CD4-positive, alpha-beta T cell (primary cell): ENCODE results near the gene MTX1. TPM values are rescaled to one million over a fixed set of nuclear protein-coding genes. Genes with fewer than 3 reads are reported as not detected.
A peak's percentile ranks its signal among the peaks of the same experiment; 100 is the strongest.
"Not testable (repeated sequence)": the region's sequence is repeated elsewhere in the genome, so short reads cannot be mapped to it uniquely, and the experiment has no call there.

Experiments
- ATAC-seq: fragments of 200-7000 bp; cut with Tn5 transposase; one replicate; pipeline ENCODE4 v1.10.0; 2022; ENCODE audit warnings: mild to moderate bottlenecking; ENCODE audit not compliant: poor library complexity
- CTCF ChIA-PET: fragments of 350-600 bp; sonication (Branson Sonifier 250); formaldehyde crosslinking; loops from one replicate; lab custom pipeline; 2021; ENCODE audit warnings: antibody characterized with exemption, inconsistent platforms; lab: Charles Lee
- POLR2A ChIA-PET: fragments of 350-600 bp; sonication (Branson Sonifier 250); formaldehyde crosslinking; loops from one replicate; lab custom pipeline; 2021; ENCODE audit warnings: antibody characterized with exemption, inconsistent platforms; lab: Charles Lee
- DNase-seq, 14 experiments: peaks; one replicate each; pipeline ENCODE4 v3.0.0-alpha.2; 2013 to 2020; ENCODE audit warnings: mixed read lengths in 2 of 14
- H3K27ac ChIP-seq, 2 donors: one replicate each; pipeline versions ENCODE4 v1.5.1 to v1.7.0; 2013; ENCODE audit warnings: low read length in 2 of 2, low read depth in 1 of 2, mild to moderate bottlenecking in 1 of 2
- H3K27me3 ChIP-seq, 2 experiments: 1 replicate in 1 of 2; 2 replicates in 1 of 2; pipeline versions ENCODE4 v1.6.1 to v1.7.0; 2013; ENCODE audit warnings: low read length in 2 of 2, control low read depth in 1 of 2, mild to moderate bottlenecking in 1 of 2, moderate library complexity in 1 of 2; ENCODE audit not compliant: insufficient read depth in 2 of 2, control insufficient read depth in 1 of 2
- H3K36me3 ChIP-seq: one replicate; pipeline ENCODE4 v1.6.1; 2013; ENCODE audit warnings: low read length, control low read depth; ENCODE audit not compliant: insufficient read depth
- H3K4me1 ChIP-seq: one replicate; pipeline ENCODE4 v1.6.1; 2013; ENCODE audit warnings: low read length, control low read depth; ENCODE audit not compliant: insufficient read depth
- H3K4me3 ChIP-seq: one replicate; pipeline ENCODE4 v1.5.1; 2013; ENCODE audit warnings: mild to moderate bottlenecking, low read length, moderate library complexity
- H3K9me3 ChIP-seq, 2 experiments: 1 replicate in 1 of 2; 2 replicates in 1 of 2; pipeline versions ENCODE4 v1.6.1 to v1.7.0; 2013; ENCODE audit warnings: low read length in 2 of 2, mild to moderate bottlenecking in 2 of 2, control low read depth in 1 of 2, moderate library complexity in 1 of 2; ENCODE audit not compliant: control insufficient read depth in 1 of 2, insufficient read depth in 1 of 2
- H3K27ac Mint-ChIP-seq: one replicate; pipeline ENCODE4 v1.8.0; 2020; ENCODE audit warnings: mixed read lengths
- H3K27me3 Mint-ChIP-seq: one replicate; pipeline ENCODE4 v1.8.0; 2021; ENCODE audit warnings: mixed read lengths
- H3K36me3 Mint-ChIP-seq: one replicate; pipeline ENCODE4 v1.8.0; 2021; ENCODE audit warnings: low read depth, mixed read lengths
- H3K4me1 Mint-ChIP-seq: one replicate; pipeline ENCODE4 v1.8.0; 2021; ENCODE audit warnings: low read depth, mixed read lengths
- H3K4me3 Mint-ChIP-seq: one replicate; pipeline ENCODE4 v1.8.0; 2020; ENCODE audit warnings: mild to moderate bottlenecking, mixed read lengths
- H3K9me3 Mint-ChIP-seq: one replicate; pipeline ENCODE4 v1.8.0; 2020; ENCODE audit warnings: mixed read lengths
- CTCF ChIP-seq: fragments of 200-600 bp; IDR thresholded peaks from one replicate; pipeline ENCODE4 v1.8.0; 2022; ENCODE audit warnings: antibody characterized with exemption, mild to moderate bottlenecking
- intact Hi-C, 2 experiments: fragments of 100-400 bp; cut with DNase I in 1 of 2; cut with micrococcal nuclease in 1 of 2; formaldehyde crosslinking; loops; one replicate each; pipeline versions ENCODE4 v1.15.1 to v1.9.0; 2023 to 2025; cut with DNase I, micrococcal nuclease
- total RNA-seq, 174 experiments: library from RNA in 2 of 174; stranded (reverse) in 2 of 174; gene quantifications; one replicate each; pipeline ENCODE4 v1.2.3 and lab custom pipeline; 2021 to 2026

The MTX1 gene
- total RNA-seq, 2 experiments from 2014 or later, result 19.9 to 20.7 TPM

- H3K4me1 Mint-ChIP-seq, result peaks cover 18% of the 10 kb centered on the region
- H3K4me3 Mint-ChIP-seq, intact Hi-C loops, POLR2A ChIA-PET, H3K27ac Mint-ChIP-seq, H3K27ac ChIP-seq, ATAC-seq, H3K27me3 Mint-ChIP-seq, DNase-seq, H3K9me3 Mint-ChIP-seq, H3K27me3 ChIP-seq, H3K9me3 ChIP-seq, H3K4me3 ChIP-seq: not testable (repeated sequence)
- Histone ChIP-seq H3K4me1 (peaks cover 24% of the 10 kb centered on the region), H3K36me3 (peaks cover 16% of the 10 kb centered on the region)
- peaks cover 19% of the 10 kb centered on the region for H3K36me3 Mint-ChIP-seq
- CTCF ChIA-PET, result interaction anchor here (0.7 kb wide), 1 partner anchor 38 kb away, joined by 3 read pairs; no protein-coding TSS in a partner anchor
Measured at GRCh38 chr1:155232001-155232978, 23.8 kb downstream of the MTX1 start.

DNA sequence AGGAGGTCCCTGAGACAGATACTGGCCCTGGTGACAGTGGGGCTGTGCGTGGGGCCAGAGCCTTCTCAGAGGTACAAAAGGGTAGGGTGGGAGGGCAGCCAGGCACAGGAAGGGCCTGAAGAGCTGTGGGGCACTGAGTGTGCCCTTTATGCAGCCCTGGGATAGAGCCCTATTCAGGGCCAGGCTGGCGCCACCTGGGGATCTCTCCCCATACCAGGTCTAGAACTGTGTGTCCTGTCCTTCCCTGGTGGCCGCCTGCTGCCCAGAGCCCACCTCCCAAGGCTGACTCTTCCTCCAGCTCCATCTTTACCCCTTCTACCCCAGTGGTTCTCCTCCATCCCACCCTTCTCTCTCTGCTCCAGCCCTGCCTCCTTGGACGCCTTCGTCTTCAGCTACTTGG lies 25.0 kb downstream of the MTX1 start:
- H3K9me3 Mint-ChIP-seq, intact Hi-C loops, H3K4me1 Mint-ChIP-seq, H3K27ac Mint-ChIP-seq, H3K27ac ChIP-seq, DNase-seq, H3K9me3 ChIP-seq, ATAC-seq, POLR2A ChIA-PET, H3K4me3 Mint-ChIP-seq, CTCF ChIA-PET, H3K4me3 ChIP-seq, H3K27me3 Mint-ChIP-seq, H3K27me3 ChIP-seq: not testable (repeated sequence)
- Histone ChIP-seq H3K36me3 (peaks cover 20% of the 10 kb centered on the region), H3K4me1 (peaks cover 15% of the 10 kb centered on the region)
- H3K36me3 Mint-ChIP-seq, result peaks cover 19% of the 10 kb centered on the region

DNA sequence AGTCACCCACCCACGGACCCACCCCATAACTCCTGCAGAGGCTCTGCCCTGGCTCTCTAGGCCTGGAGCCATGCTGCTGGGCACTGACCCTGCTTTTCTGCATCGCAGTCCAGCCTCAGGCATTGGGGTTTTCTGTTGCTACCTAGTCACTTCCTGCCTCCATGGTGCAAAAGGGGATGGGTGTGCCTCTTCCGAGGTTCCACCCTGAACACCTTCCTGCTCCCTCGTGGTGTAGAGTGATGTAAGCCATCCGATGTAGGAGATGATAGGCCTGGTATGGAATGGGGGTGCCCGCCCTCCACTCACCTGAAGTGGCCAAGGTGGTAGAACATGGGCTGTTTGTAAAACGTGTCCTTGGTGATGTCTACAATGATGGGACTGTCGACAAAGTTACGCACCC lies 26.9 kb downstream of the MTX1 start:
- Histone ChIP-seq H3K4me1 (peaks cover 19% of the 10 kb centered on the region), H3K36me3 (peaks cover 30% of the 10 kb centered on the region)
- POLR2A ChIA-PET, H3K27me3 ChIP-seq, H3K9me3 ChIP-seq, intact Hi-C loops, H3K4me1 Mint-ChIP-seq, H3K4me3 Mint-ChIP-seq, CTCF ChIA-PET, H3K4me3 ChIP-seq, H3K27me3 Mint-ChIP-seq, H3K27ac ChIP-seq, H3K9me3 Mint-ChIP-seq: not testable (repeated sequence)
- ATAC-seq (peak; percentile 51), DNase-seq (peak in 1 of 14 experiments; percentile 59)
- Mint-ChIP-seq H3K27ac (peak overlapping the region; percentile 26), H3K36me3 (peaks cover 29% of the 10 kb centered on the region)

- Mint-ChIP-seq H3K9me3 (no peaks in the 10 kb centered on the region), H3K27me3 (no peaks in the 10 kb centered on the region), H3K27ac (peak overlapping the region; percentile 17), H3K4me3 (peak overlapping the region; percentile 15), H3K36me3 (peaks cover 33% of the 10 kb centered on the region), H3K4me1 (peaks cover 20% of the 10 kb centered on the region)
- Histone ChIP-seq H3K4me1 (peaks cover 30% of the 10 kb centered on the region), H3K27me3 (no peaks in the 10 kb centered on the region), H3K36me3 (peaks cover 30% of the 10 kb centered on the region), H3K4me3 (no peak overlapping the region), H3K9me3 (no peaks in the 10 kb centered on the region), H3K27ac (no peak overlapping the region)
- DNase-seq (no peak), ATAC-seq (no peak)
- intact Hi-C loops, result no loop called here
- TF ChIP-seq CTCF, result no peak
- ChIA-PET CTCF (no interaction called here), POLR2A (no interaction called here)
Measured at GRCh38 chr1:155236451-155236850, 28.0 kb downstream of the MTX1 start.
